Endothelial cell of umbilical vein (primary cell): Measurements from ENCODE around the gene NPTX2. TPM values are rescaled to one million over a fixed set of nuclear protein-coding genes. Genes with fewer than 3 reads are reported as not detected.

Source experiments
- BruUV-seq: library from RNA; stranded (reverse); fragments of 400-500 nt; replicated peaks from 2 replicates; lab custom pipeline; 2021; lab: Mats Ljungman, UMichigan
- CTCF ChIA-PET: fragments of 300-600, 350-600 bp; sonication (Branson Sonifier 250); formaldehyde crosslinking; loops from one replicate; lab custom pipeline; 2021; ENCODE audit warnings: antibody characterized with exemption, inconsistent platforms; lab: Charles Lee
- POLR2A ChIA-PET: fragments of 300-600, 350-600 bp; sonication (Branson Sonifier 250); formaldehyde crosslinking; loops from one replicate; lab custom pipeline; 2021; ENCODE audit warnings: antibody characterized with exemption, inconsistent platforms; lab: Charles Lee
- DNase-seq: peaks from one replicate; pipeline ENCODE4 v3.0.0-alpha.2; 2011; ENCODE audit warnings: low read depth, low spot score
- FAIRE-seq: peaks from 2 replicates; lab custom pipeline; 2011; peaks lifted over from hg19 to GRCh38; lab: Jason Lieb, UNC
- H2AFZ ChIP-seq: 2 replicates; pipeline ENCODE4 v1.6.0; 2012; ENCODE audit warnings: low read depth, low read length, control low read depth, inconsistent platforms
- H3K27ac ChIP-seq: 2 replicates; pipeline ENCODE4 v1.5.1; 2011; ENCODE audit warnings: low read depth, mild to moderate bottlenecking, control low read depth, low read length, moderate library complexity; ENCODE audit not compliant: insufficient read depth
- H3K27me3 ChIP-seq, 2 experiments: 2 replicates each; pipeline versions ENCODE4 v1.6.0 to v1.6.1; 2011; ENCODE audit warnings: low read length in 2 of 2, mixed read lengths in 1 of 2; ENCODE audit not compliant: control insufficient read depth in 2 of 2, insufficient read depth in 2 of 2
- H3K36me3 ChIP-seq, 2 experiments: 2 replicates in 1 of 2; 3 replicates in 1 of 2; pipeline ENCODE4 v1.5.1; 2011; ENCODE audit warnings: low read length in 2 of 2, mild to moderate bottlenecking in 1 of 2, moderate library complexity in 1 of 2; ENCODE audit not compliant: control insufficient read depth in 2 of 2, insufficient read depth in 2 of 2; ENCODE audit errors: extremely low read depth in 1 of 2
- H3K4me1 ChIP-seq: 3 replicates; pipeline ENCODE4 v1.5.1; 2011; ENCODE audit warnings: mild to moderate bottlenecking, low read length; ENCODE audit not compliant: control insufficient read depth, insufficient read depth; ENCODE audit errors: extremely low read depth
- H3K4me2 ChIP-seq: 2 replicates; pipeline ENCODE4 v1.6.1; 2011; ENCODE audit warnings: low read length, control low read depth, mixed read lengths; ENCODE audit not compliant: insufficient read depth
- H3K4me3 ChIP-seq, 3 experiments: fragments of 200-600 bp in 1 of 3; sonication (generic), shearing (Covaris generic) in 1 of 3; replicated peaks in 1 of 3; 2 replicates each; pipeline ENCODE4 v1.5.1; 2011 to 2016; ENCODE audit warnings: control low read depth in 3 of 3, low read length in 3 of 3, mild to moderate bottlenecking in 2 of 3, inconsistent platforms in 1 of 3, low read depth in 1 of 3, moderate library complexity in 1 of 3; ENCODE audit not compliant: insufficient read depth in 1 of 3
- H3K79me2 ChIP-seq: 2 replicates; pipeline ENCODE4 v1.6.0; 2012; ENCODE audit warnings: low read length, inconsistent platforms; ENCODE audit not compliant: control insufficient read depth, insufficient read depth
- H3K9ac ChIP-seq: replicated peaks from 2 replicates; pipeline ENCODE3; 2011; ENCODE audit warnings: low read length, control low read depth; ENCODE audit not compliant: insufficient read depth; ENCODE audit errors: extremely low read depth
- H3K9me1 ChIP-seq: replicated peaks from 3 replicates; pipeline ENCODE4 v1.6.0; 2011; ENCODE audit warnings: mild to moderate bottlenecking, low read length; ENCODE audit not compliant: control insufficient read depth, insufficient read depth; ENCODE audit errors: extremely low read depth
- H3K9me3 ChIP-seq: replicated peaks from 2 replicates; pipeline ENCODE4 v1.5.1; 2012; ENCODE audit warnings: low read length, inconsistent platforms; ENCODE audit not compliant: control insufficient read depth, insufficient read depth
- H4K20me1 ChIP-seq: replicated peaks from 2 replicates; pipeline ENCODE3; 2011; ENCODE audit warnings: mild to moderate bottlenecking, low read length; ENCODE audit not compliant: control insufficient read depth, insufficient read depth; ENCODE audit errors: extremely low read depth
- CTCF ChIP-seq, 2 donors: IDR thresholded peaks; 1 replicate in 1 of 2; 2 replicates in 1 of 2; pipeline ENCODE4 v1.5.1; 2011; ENCODE audit warnings: low read length in 2 of 2, mild to moderate bottlenecking in 2 of 2, moderate library complexity in 2 of 2, control low read depth in 1 of 2, inconsistent platforms in 1 of 2, low read depth in 1 of 2; ENCODE audit not compliant: insufficient read depth in 1 of 2; ENCODE audit errors: extremely low read depth in 1 of 2
- EZH2 ChIP-seq: IDR thresholded peaks from 2 replicates; pipeline ENCODE4 v1.6.1; 2012; ENCODE audit warnings: borderline replicate concordance, low read depth, mild to moderate bottlenecking, moderate library complexity, low read length, inconsistent platforms; ENCODE audit not compliant: severe bottlenecking
- FOS ChIP-seq: IDR thresholded peaks from 2 replicates; pipeline ENCODE4 v1.6.1; 2011; ENCODE audit warnings: mild to moderate bottlenecking, low read length, moderate library complexity, borderline replicate concordance; ENCODE audit not compliant: insufficient read depth
- GATA2 ChIP-seq: IDR thresholded peaks from 2 replicates; pipeline ENCODE4 v1.7.0; 2011; ENCODE audit warnings: low read depth, mild to moderate bottlenecking, moderate library complexity, mixed read lengths, low read length; ENCODE audit not compliant: insufficient read length, insufficient read depth
- JUN ChIP-seq: IDR thresholded peaks from 2 replicates; pipeline ENCODE4 v1.6.1; 2011; ENCODE audit warnings: borderline replicate concordance, low read depth; ENCODE audit not compliant: insufficient read length, insufficient read depth
- MAX ChIP-seq: IDR thresholded peaks from 2 replicates; pipeline ENCODE4 v1.6.1; 2011; ENCODE audit not compliant: insufficient read depth, insufficient read length
- MYC ChIP-seq: IDR thresholded peaks from one replicate; pipeline ENCODE4 v1.6.1; 2011; ENCODE audit warnings: mild to moderate bottlenecking, low read depth, low read length
- POLR2A ChIP-seq: IDR thresholded peaks from 2 replicates; pipeline ENCODE4 v1.6.1; 2012; ENCODE audit warnings: low read depth, mild to moderate bottlenecking, control low read depth, low read length
- POLR2AphosphoS5 ChIP-seq: IDR thresholded peaks from 2 replicates; pipeline ENCODE4 v1.6.1; 2012; ENCODE audit warnings: low read depth, mild to moderate bottlenecking, control low read depth, low read length, moderate library complexity; ENCODE audit not compliant: insufficient read depth
- dilution Hi-C: fragments of 300-500 bp; cut with MboI; formaldehyde crosslinking; loops from one replicate; pipeline ENCODE4 v1.15.0; 2019; ENCODE audit warnings: low sequenced_read_pairs; ENCODE audit not compliant: extremely low pct_ligation_motif_present
- intact Hi-C: fragments of 100-400 bp; cut with micrococcal nuclease; formaldehyde crosslinking; loops from one replicate; pipeline ENCODE4 v1.10.0; 2022
- polyA plus RNA-seq, 4 experiments: library from polyadenylated mRNA; depleted of rRNA in 3 of 4; stranded (reverse) in 3 of 4; unstranded in 1 of 4; fragments of >200 nt; gene quantifications; 2 replicates each; pipeline versions ENCODE4 v1.2.1 to v1.2.3, GENCODE V29; 2011 to 2012; ENCODE audit warnings: missing spikeins in 1 of 4
- total RNA-seq: library from RNA; stranded (reverse); gene quantifications from 2 replicates; pipeline ENCODE4 v1.2.3, GENCODE V29; 2021

The NPTX2 gene
- total and polyA plus RNA-seq, 2 donors (not counting 3 experiments of a cell fraction or from before 2014, with no cell fraction given) = 0.15 to 0.53 TPM

- H3K9ac ChIP-seq = no peak overlapping the region
- FAIRE-seq = no peak
- H3K4me3 ChIP-seq = no peak overlapping the region
- no peak overlapping the region for H2AFZ ChIP-seq
- TF ChIP-seq FOS = no peak
- TF ChIP-seq POLR2AphosphoS5 = no peak
- no peak for TF ChIP-seq MYC
- no peak for TF ChIP-seq EZH2
- no peak for TF ChIP-seq MAX
- no peak for TF ChIP-seq GATA2
- no peak for TF ChIP-seq JUN
- TF ChIP-seq CTCF (IDR thresholded peaks at IDR 0.05; ENCODE audit: extremely low read depth in 1 of 2, insufficient read depth in 1 of 2, low read depth in 1 of 2, low read length in 2 of 2) = no peak
- TF ChIP-seq POLR2A = no peak
- no peaks in the 10 kb centered on the region for H3K9me3 ChIP-seq
- H3K4me2 ChIP-seq = no peak overlapping the region
- intact Hi-C loops (loop anchor here (2.0 kb wide), 1 partner anchor 65 kb away; no protein-coding TSS in a partner anchor), dilution Hi-C loops (no loop called here)
- H3K27me3 ChIP-seq = no peaks in the 10 kb centered on the region
- H3K79me2 ChIP-seq = no peaks in the 10 kb centered on the region
- no TSS peak for BruUV-seq
- no peaks in the 10 kb centered on the region for H3K36me3 ChIP-seq
- CTCF ChIA-PET = no interaction called here
- no peaks in the 10 kb centered on the region for H3K9me1 ChIP-seq
- POLR2A ChIA-PET = no interaction called here
- no peak overlapping the region for H3K27ac ChIP-seq
- no peak for DNase-seq
- H3K4me1 ChIP-seq = no peaks in the 10 kb centered on the region
- H4K20me1 ChIP-seq = no peaks in the 10 kb centered on the region
Measured at GRCh38 chr7:98657736-98658135, 40.7 kb downstream of the NPTX2 start.
